GM12878 (cell line): ENCODE measurements around the gene MRTFA. TPM values are rescaled to one million over a fixed set of nuclear protein-coding genes. Genes with fewer than 3 reads are reported as not detected.

Source experiments
- ATAC-seq: fragments of 200-7000 bp; cut with Tn5 transposase; 3 replicates; pipeline ENCODE4 v1.9.1; 2020; ENCODE audit warnings: mild to moderate bottlenecking, moderate library complexity
- BruUV-seq: library from RNA; stranded (reverse); fragments of 400-500 nt; replicated peaks from 2 replicates; lab custom pipeline; 2021; lab: Mats Ljungman, UMichigan
- CTCF ChIA-PET: fragments of 300-600 bp; sonication (Branson Sonifier 250); formaldehyde crosslinking; extraction: SDS; loops from one replicate; lab custom pipeline; 2021; ENCODE audit warnings: inconsistent platforms; lab: Yijun Ruan, JAX
- POLR2A ChIA-PET: fragments of 350-600 bp; formaldehyde crosslinking; extraction: SDS; loops from one replicate; lab custom pipeline; 2021; ENCODE audit warnings: inconsistent platforms; lab: Charles Lee
- RAD21 ChIA-PET: fragments of 300-600 bp; sonication (Branson Sonifier 250); formaldehyde crosslinking; loops from one replicate; lab custom pipeline; 2023; ENCODE audit warnings: antibody characterized with exemption; ENCODE audit not compliant: unreplicated experiment; lab: Charles Lee
- SMC1A ChIA-PET: fragments of 300-600 bp; sonication (Branson Sonifier 250); formaldehyde crosslinking; loops from one replicate; lab custom pipeline; 2023; ENCODE audit not compliant: unreplicated experiment, uncharacterized antibody; lab: Charles Lee
- DNase-seq: peaks from one replicate; pipeline ENCODE4 v3.0.0-alpha.2; 2011; ENCODE audit warnings: low read depth, low spot score
- FAIRE-seq: peaks from 3 replicates; lab custom pipeline; 2011; peaks lifted over from hg19 to GRCh38; lab: Jason Lieb, UNC
- H2AFZ ChIP-seq: 2 replicates; pipeline ENCODE4 v1.6.0; 2011; ENCODE audit warnings: low read depth, low read length, control low read depth; ENCODE audit not compliant: control insufficient read depth
- H3K27ac ChIP-seq: 2 replicates; pipeline ENCODE4 v1.5.1; 2011; ENCODE audit warnings: control low read depth; ENCODE audit not compliant: control insufficient read depth, insufficient read depth
- H3K27me3 ChIP-seq, 2 experiments: replicated peaks in 1 of 2; 2 replicates each; pipeline versions ENCODE4 v1.6.0 to v1.6.1; 2011; ENCODE audit warnings: low read length in 1 of 2; ENCODE audit not compliant: control insufficient read depth in 2 of 2, insufficient read depth in 2 of 2
- H3K36me3 ChIP-seq, 2 experiments: 2 replicates each; pipeline ENCODE4 v1.5.1; 2011; ENCODE audit warnings: low read length in 1 of 2; ENCODE audit not compliant: control insufficient read depth in 2 of 2, insufficient read depth in 2 of 2
- H3K4me1 ChIP-seq: 2 replicates; pipeline ENCODE4 v1.6.1; 2011; ENCODE audit warnings: mild to moderate bottlenecking, low read length, moderate library complexity, mixed read lengths; ENCODE audit not compliant: control insufficient read depth, insufficient read depth
- H3K4me2 ChIP-seq: 2 replicates; pipeline ENCODE4 v1.6.0; 2011; ENCODE audit warnings: control low read depth; ENCODE audit not compliant: control insufficient read depth, insufficient read depth
- H3K4me3 ChIP-seq: fragments of 200-600 bp; sonication (generic); 2 replicates; pipeline ENCODE4 v1.5.1; 2016
- H3K79me2 ChIP-seq: 2 replicates; pipeline ENCODE4 v1.6.0; 2011; ENCODE audit warnings: low read length; ENCODE audit not compliant: control insufficient read depth, insufficient read depth
- H3K9ac ChIP-seq: 2 replicates; pipeline ENCODE4 v1.8.0; 2011; ENCODE audit warnings: low read length, control low read depth, mixed read lengths; ENCODE audit not compliant: control insufficient read depth, insufficient read depth
- H3K9me3 ChIP-seq: replicated peaks from 3 replicates; pipeline ENCODE4 v1.5.1; 2011; ENCODE audit warnings: mild to moderate bottlenecking, low read length; ENCODE audit not compliant: control insufficient read depth, insufficient read depth
- H4K20me1 ChIP-seq: 2 replicates; pipeline ENCODE4 v1.6.0; 2011; ENCODE audit not compliant: control insufficient read depth, insufficient read depth
- CREM ChIP-seq: IDR thresholded peaks from 2 replicates; pipeline ENCODE4 v1.6.1; 2014; ENCODE audit warnings: antibody characterized with exemption, low read depth
- ETV6 ChIP-seq, 2 experiments: fragments of 450-650 bp in 1 of 2; IDR thresholded peaks in 1 of 2; conservative IDR thresholded peaks in 1 of 2; 2 replicates each; pipeline ENCODE4 v1.6.1; 2014; ENCODE audit warnings: antibody characterized with exemption in 1 of 2, borderline replicate concordance in 1 of 2, low read depth in 1 of 2, mild to moderate bottlenecking in 1 of 2, moderate library complexity in 1 of 2
- FOXK2 ChIP-seq: fragments of 450-650 bp; IDR thresholded peaks from 2 replicates; pipeline ENCODE4 v1.6.1; 2017; ENCODE audit warnings: mild to moderate bottlenecking, moderate library complexity
- HDGF ChIP-seq: fragments of 450-650 bp; IDR thresholded peaks from 2 replicates; pipeline ENCODE4 v1.6.1; 2016; ENCODE audit warnings: antibody characterized with exemption
- NBN ChIP-seq: fragments of 450-650 bp; IDR thresholded peaks from 2 replicates; pipeline ENCODE4 v1.6.1; 2016
- NFYB ChIP-seq: IDR thresholded peaks from 2 replicates; pipeline ENCODE4 v1.6.1; 2011; ENCODE audit warnings: low read depth, mild to moderate bottlenecking, low read length, improper control_type of control experiment, moderate library complexity; ENCODE audit not compliant: insufficient read depth
- NR2F1 ChIP-seq: fragments of 450-650 bp; conservative IDR thresholded peaks from 2 replicates; pipeline ENCODE4 v1.6.1; 2017; ENCODE audit warnings: mild to moderate bottlenecking
- RELA ChIP-seq: fragments of 450-650 bp; IDR thresholded peaks from 2 replicates; pipeline ENCODE4 v1.8.0; 2014; ENCODE audit warnings: borderline replicate concordance; ENCODE audit not compliant: partially characterized antibody
- SIN3A ChIP-seq: IDR thresholded peaks from 2 replicates; pipeline ENCODE4 v1.6.1; 2012; ENCODE audit warnings: low read depth, low read length, improper control_type of control experiment
- SREBF2 ChIP-seq: IDR thresholded peaks from 2 replicates; pipeline ENCODE4 v1.6.1; 2012; ENCODE audit warnings: mild to moderate bottlenecking, low read length
- SRF ChIP-seq, 2 experiments: IDR thresholded peaks; 2 replicates each; pipeline ENCODE4 v1.6.1; 2011; ENCODE audit warnings: low read depth in 2 of 2, low read length in 2 of 2, mild to moderate bottlenecking in 1 of 2, moderate library complexity in 1 of 2
- WGBS: methylation state at CpG from one replicate; pipeline ENCODE4 v1.1.6; 2016; ENCODE audit warnings: low lambda C conversion rate; ENCODE audit not compliant: insufficient replicate concordance, insufficient coverage; ENCODE audit errors: missing lambda C conversion rate; 5-methylcytosine and 5-hydroxymethylcytosine counted together
- in situ Hi-C: fragments of 300-500 bp; cut with MboI; formaldehyde crosslinking; loops from 9 replicates; pipeline ENCODE4 v1.14.3; 2018; ENCODE audit warnings: mixed read lengths
- intact Hi-C: fragments of 100-400 bp; cut with micrococcal nuclease; formaldehyde crosslinking; loops from one replicate; pipeline ENCODE4 v1.14.2; 2022; ENCODE audit not compliant: unreplicated experiment
- polyA plus RNA-seq, 11 experiments: library from polyadenylated mRNA; depleted of rRNA in 4 of 11; unstranded in 6 of 11; stranded (reverse) in 5 of 11; fragments of >200 nt; fragmentation: Nextera tagmentation in 4 of 11; fragmentation: Illumina TruSeq in 1 of 11; extraction: Ambion mirVana in 4 of 11; extraction: Trizol in 1 of 11; gene quantifications; 1 replicate in 1 of 11; 2 replicates in 10 of 11; pipeline versions ENCODE4 v1.2.1 to v1.2.3, GENCODE V29; 2011 to 2016; ENCODE audit warnings: inconsistent platforms in 2 of 11, missing spikeins in 2 of 11, low read depth in 1 of 11
- total RNA-seq, 4 experiments: library from RNA; depleted of rRNA in 3 of 4; stranded (reverse); fragments of >200 nt in 3 of 4; fragmentation: Illumina TruSeq in 1 of 4; extraction: Trizol in 1 of 4; gene quantifications; 2 replicates each; pipeline versions ENCODE4 v1.2.1 to v1.2.3, GENCODE V29; 2013 to 2021
- TF ChIP-seq, protein P1 (sequence below): fragments of 450-650 bp; formaldehyde crosslinking; IDR thresholded peaks from 2 replicates; pipeline ENCODE4 v1.4.0; 2022; ENCODE audit warnings: mild to moderate bottlenecking, moderate library complexity
- TF ChIP-seq, protein P2 (sequence below): fragments of 450-650 bp; IDR thresholded peaks from 2 replicates; pipeline ENCODE4 v1.6.1; 2017; ENCODE audit warnings: mild to moderate bottlenecking, low read depth, inconsistent platforms; ENCODE audit not compliant: poor library complexity, severe bottlenecking

MRTFA gene
- total and polyA plus RNA-seq, 10 of the 15 experiments (the other 5 are each of a cell fraction or from before 2014, with no cell fraction given) = 2.0 to 63.9 (median 17.9) TPM

DNA sequence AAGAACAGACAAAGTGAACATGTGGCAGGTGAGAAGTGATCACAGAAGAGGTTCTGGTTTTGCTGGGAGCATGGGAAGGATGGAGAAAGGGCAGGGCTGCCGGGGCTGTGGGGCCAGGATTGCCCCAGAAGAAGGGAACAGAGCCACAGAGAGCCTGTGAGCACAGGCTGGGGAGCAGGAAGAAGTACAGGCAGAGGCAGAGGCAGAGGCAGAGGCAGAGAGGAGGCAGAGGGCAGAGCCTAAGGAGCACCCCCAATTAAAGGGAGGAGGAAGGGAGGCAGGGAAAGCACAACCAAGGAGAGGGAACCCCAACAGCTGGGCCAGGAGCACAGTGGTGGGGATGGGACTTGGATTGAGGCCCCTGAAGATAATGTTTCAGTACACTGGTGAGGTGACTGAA lies 214.6 kb downstream of the MRTFA start:
- H3K79me2 ChIP-seq = no peaks in the 10 kb centered on the region
- 91% methylated on average over 1 of the region's 1 CpG for whole genome bisulfite sequencing
- no peak overlapping the region for H2AFZ ChIP-seq
- no peaks in the 10 kb centered on the region for H3K27me3 ChIP-seq
- peaks cover 45 to 77% of the 10 kb centered on the region in 2 experiments; a peak in 3 of 4 replicates for H3K36me3 ChIP-seq
- TF ChIP-seq ETV6 (conservative IDR thresholded peaks at IDR 0.05 in 1 of 2, IDR thresholded peaks at IDR 0.05 in 1 of 2; ENCODE audit: borderline replicate concordance in 1 of 2, low read depth in 1 of 2) (no peak), NFYB (no peak)
- TF ChIP-seq, all 136 proteins: peak for 0
- no peaks in the 10 kb centered on the region for H3K4me1 ChIP-seq
- H3K27ac ChIP-seq = no peak overlapping the region
- no peak for FAIRE-seq
- DNase-seq = no peak
- ChIA-PET CTCF (no interaction called here), RAD21 (no interaction called here), SMC1A (interaction anchor here (1.4 kb wide), 1 partner anchor 15 kb away, joined by 4 read pairs; no protein-coding TSS in a partner anchor), POLR2A (no interaction called here)
- in situ Hi-C loops (no loop called here), intact Hi-C loops (no loop called here)
- no peaks in the 10 kb centered on the region for H4K20me1 ChIP-seq
- H3K9me3 ChIP-seq = no peaks in the 10 kb centered on the region
- H3K9ac ChIP-seq = no peak overlapping the region
- no peak overlapping the region for H3K4me3 ChIP-seq
- ATAC-seq = no peak
- no TSS peak for BruUV-seq
- H3K4me2 ChIP-seq = no peak overlapping the region

DNA sequence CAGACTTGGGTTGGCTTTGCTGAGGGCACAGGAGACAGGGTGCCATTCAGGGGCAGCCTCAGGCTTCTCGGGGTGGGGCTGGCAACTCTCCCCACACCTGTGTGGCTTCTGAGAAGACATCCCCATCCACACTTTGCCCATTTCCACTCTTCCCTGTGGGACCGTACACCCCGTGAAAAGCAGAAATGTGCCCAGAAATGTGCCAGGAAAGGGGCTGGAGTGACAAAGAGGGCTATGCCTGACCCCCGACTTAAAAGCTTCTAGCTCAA lies 215.5 kb downstream of the MRTFA start:
- Histone ChIP-seq H3K4me3 (no peak overlapping the region), H3K9me3 (no peaks in the 10 kb centered on the region), H3K27me3 (no peaks in the 10 kb centered on the region), H3K36me3 (peaks cover 43 to 77% of the 10 kb centered on the region in 2 experiments; a peak in 3 of 4 replicates), H3K4me1 (peaks cover 7% of the 10 kb centered on the region), H2AFZ (no peak overlapping the region), H3K9ac (no peak overlapping the region), H3K4me2 (no peak overlapping the region), H3K79me2 (no peaks in the 10 kb centered on the region), H4K20me1 (no peaks in the 10 kb centered on the region), H3K27ac (no peak overlapping the region)
- DNase-seq = no peak
- SMC1A ChIA-PET = interaction anchor here (1.4 kb wide), 1 partner anchor 15 kb away, joined by 4 read pairs; no protein-coding TSS in a partner anchor
- in situ Hi-C loops = no loop called here
- ATAC-seq = no peak
- POLR2A ChIA-PET = no interaction called here
- no TSS peak for BruUV-seq
- CTCF ChIA-PET = interaction anchor here (0.8 kb wide), 1 partner anchor 349 kb away, joined by 3 read pairs; no protein-coding TSS in a partner anchor
- WGBS = 85% methylated on average over 4 of the region's 4 CpGs
- intact Hi-C loops = no loop called here
- no peak for FAIRE-seq
- RAD21 ChIA-PET = no interaction called here
- TF ChIP-seq NR2F1 (no peak), NFYB (no peak), NBN (no peak), SIN3A (no peak), HDGF (no peak), RELA (no peak), FOXK2 (no peak), SRF (IDR thresholded peaks at IDR 0.05; ENCODE audit: low read depth in 2 of 2, low read length in 2 of 2) (no peak), SREBF2 (no peak), CREM (no peak)
- TF ChIP-seq, protein P1, sequence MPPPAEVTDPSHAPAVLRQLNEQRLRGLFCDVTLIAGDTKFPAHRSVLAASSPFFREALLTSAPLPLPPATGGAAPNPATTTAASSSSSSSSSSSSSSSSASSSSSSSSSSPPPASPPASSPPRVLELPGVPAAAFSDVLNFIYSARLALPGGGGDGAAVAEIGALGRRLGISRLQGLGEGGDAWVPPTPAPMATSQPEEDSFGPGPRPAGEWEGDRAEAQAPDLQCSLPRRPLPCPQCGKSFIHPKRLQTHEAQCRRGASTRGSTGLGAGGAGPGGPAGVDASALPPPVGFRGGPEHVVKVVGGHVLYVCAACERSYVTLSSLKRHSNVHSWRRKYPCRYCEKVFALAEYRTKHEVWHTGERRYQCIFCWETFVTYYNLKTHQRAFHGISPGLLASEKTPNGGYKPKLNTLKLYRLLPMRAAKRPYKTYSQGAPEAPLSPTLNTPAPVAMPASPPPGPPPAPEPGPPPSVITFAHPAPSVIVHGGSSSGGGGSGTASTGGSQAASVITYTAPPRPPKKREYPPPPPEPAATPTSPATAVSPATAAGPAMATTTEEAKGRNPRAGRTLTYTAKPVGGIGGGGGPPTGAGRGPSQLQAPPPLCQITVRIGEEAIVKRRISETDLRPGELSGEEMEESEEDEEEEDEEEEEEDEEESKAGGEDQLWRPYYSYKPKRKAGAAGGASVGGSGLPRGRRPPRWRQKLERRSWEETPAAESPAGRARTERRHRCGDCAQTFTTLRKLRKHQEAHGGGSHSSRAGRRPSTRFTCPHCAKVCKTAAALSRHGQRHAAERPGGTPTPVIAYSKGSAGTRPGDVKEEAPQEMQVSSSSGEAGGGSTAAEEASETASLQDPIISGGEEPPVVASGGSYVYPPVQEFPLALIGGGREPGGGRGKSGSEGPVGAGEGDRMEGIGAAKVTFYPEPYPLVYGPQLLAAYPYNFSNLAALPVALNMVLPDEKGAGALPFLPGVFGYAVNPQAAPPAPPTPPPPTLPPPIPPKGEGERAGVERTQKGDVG (CRISPR knock-in tag) = no peak
- TF ChIP-seq, protein P2, sequence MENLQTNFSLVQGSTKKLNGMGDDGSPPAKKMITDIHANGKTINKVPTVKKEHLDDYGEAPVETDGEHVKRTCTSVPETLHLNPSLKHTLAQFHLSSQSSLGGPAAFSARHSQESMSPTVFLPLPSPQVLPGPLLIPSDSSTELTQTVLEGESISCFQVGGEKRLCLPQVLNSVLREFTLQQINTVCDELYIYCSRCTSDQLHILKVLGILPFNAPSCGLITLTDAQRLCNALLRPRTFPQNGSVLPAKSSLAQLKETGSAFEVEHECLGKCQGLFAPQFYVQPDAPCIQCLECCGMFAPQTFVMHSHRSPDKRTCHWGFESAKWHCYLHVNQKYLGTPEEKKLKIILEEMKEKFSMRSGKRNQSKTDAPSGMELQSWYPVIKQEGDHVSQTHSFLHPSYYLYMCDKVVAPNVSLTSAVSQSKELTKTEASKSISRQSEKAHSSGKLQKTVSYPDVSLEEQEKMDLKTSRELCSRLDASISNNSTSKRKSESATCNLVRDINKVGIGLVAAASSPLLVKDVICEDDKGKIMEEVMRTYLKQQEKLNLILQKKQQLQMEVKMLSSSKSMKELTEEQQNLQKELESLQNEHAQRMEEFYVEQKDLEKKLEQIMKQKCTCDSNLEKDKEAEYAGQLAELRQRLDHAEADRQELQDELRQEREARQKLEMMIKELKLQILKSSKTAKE = no peak
